IPS-18c (cell line): ENCODE results near the gene KRTAP10-9.
"Not testable (repeated sequence)": the region's sequence is repeated elsewhere in the genome, so short reads cannot be mapped to it uniquely, and the experiment has no call there.

Experiments used
- H3K4me3 ChIP-seq: 2 replicates; pipeline ENCODE4 v1.7.0; 2013; ENCODE audit warnings: low read depth, mild to moderate bottlenecking, low read length, moderate library complexity; ENCODE audit not compliant: insufficient read depth
- H3K9me3 ChIP-seq: one replicate; pipeline ENCODE4 v1.6.1; 2013; ENCODE audit warnings: mild to moderate bottlenecking, low read length, moderate library complexity; ENCODE audit not compliant: control insufficient read depth, insufficient read depth

The KRTAP10-9 gene

GRCh38 chr21:44609193-44609592 is 17.7 kb upstream of the KRTAP10-9 start:
- Histone ChIP-seq H3K4me3 (no peak overlapping the region), H3K9me3 (peaks cover 6% of the 10 kb centered on the region)

GRCh38 chr21:44610157-44610843 is 16.6 kb upstream of the KRTAP10-9 start:
- not testable (repeated sequence) for H3K4me3 ChIP-seq, H3K9me3 ChIP-seq

GRCh38 chr21:44611551-44611950 is 15.3 kb upstream of the KRTAP10-9 start:
- Histone ChIP-seq H3K9me3 (peaks cover 6% of the 10 kb centered on the region), H3K4me3 (no peak overlapping the region)

- no peak within 1 kb of the TSS for H3K4me3 ChIP-seq
- H3K9me3 ChIP-seq, result peaks cover 6% of the 10 kb centered on the region
Observed at GRCh38 chr21:44612029-44612486, 14.8 kb upstream of the KRTAP10-9 start, which contains the start of gene KRTAP10-8. Gene KRTAP10-8, plus strand, starts transcription at chr21:44612079. Its CDS starts 22 bp downstream, at chr21:44612101.

- peaks cover 6% of the 10 kb centered on the region for H3K9me3 ChIP-seq
Observed at GRCh38 chr21:44612669-44613229, 14.1 kb upstream of the KRTAP10-9 start.

GRCh38 chr21:44613386-44614155 is 13.3 kb upstream of the KRTAP10-9 start:
- H3K9me3 ChIP-seq, result peaks cover 6% of the 10 kb centered on the region
- no peak overlapping the region for H3K4me3 ChIP-seq

More at GRCh38 chr21:44612669-44613229, 14.1 kb upstream of the KRTAP10-9 start:
- H3K4me3 ChIP-seq, result no peak overlapping the region

- H3K9me3 ChIP-seq, result peaks cover 6% of the 10 kb centered on the region
- H3K4me3 ChIP-seq, result no peak overlapping the region
Observed at GRCh38 chr21:44614161-44614631, 12.7 kb upstream of the KRTAP10-9 start.

- peaks cover 6% of the 10 kb centered on the region for H3K9me3 ChIP-seq
Observed at GRCh38 chr21:44614961-44615391, 11.9 kb upstream of the KRTAP10-9 start.

GRCh38 chr21:44615466-44615865 is 11.4 kb upstream of the KRTAP10-9 start:
- no peak overlapping the region for H3K4me3 ChIP-seq
- peaks cover 5% of the 10 kb centered on the region for H3K9me3 ChIP-seq

More at GRCh38 chr21:44614961-44615391, 11.9 kb upstream of the KRTAP10-9 start:
- H3K4me3 ChIP-seq, result no peak overlapping the region

- H3K4me3 ChIP-seq, result no peak overlapping the region
- no peaks in the 10 kb centered on the region for H3K9me3 ChIP-seq
Observed at GRCh38 chr21:44615911-44616590, 10.8 kb upstream of the KRTAP10-9 start.

- Histone ChIP-seq H3K4me3 (no peak overlapping the region), H3K9me3 (no peaks in the 10 kb centered on the region)
Observed at GRCh38 chr21:44616591-44616926, 10.3 kb upstream of the KRTAP10-9 start.

GRCh38 chr21:44617071-44617501 is 9.8 kb upstream of the KRTAP10-9 start:
- peaks cover 3% of the 10 kb centered on the region for H3K9me3 ChIP-seq
- H3K4me3 ChIP-seq, result no peak overlapping the region

GRCh38 chr21:44618504-44618903 is 8.4 kb upstream of the KRTAP10-9 start:
- Histone ChIP-seq H3K4me3 (no peak overlapping the region), H3K9me3 (peaks cover 7% of the 10 kb centered on the region)

- no peak overlapping the region for H3K4me3 ChIP-seq
- peaks cover 7% of the 10 kb centered on the region for H3K9me3 ChIP-seq
Observed at GRCh38 chr21:44618909-44619308, 8.0 kb upstream of the KRTAP10-9 start.

- peaks cover 7% of the 10 kb centered on the region for H3K9me3 ChIP-seq
Observed at GRCh38 chr21:44619886-44620285, 7.0 kb upstream of the KRTAP10-9 start.

GRCh38 chr21:44623575-44623974 is 3.3 kb upstream of the KRTAP10-9 start:
- no peak overlapping the region for H3K4me3 ChIP-seq
- peaks cover 7% of the 10 kb centered on the region for H3K9me3 ChIP-seq

More at GRCh38 chr21:44619886-44620285, 7.0 kb upstream of the KRTAP10-9 start:
- H3K4me3 ChIP-seq, result no peak overlapping the region

GRCh38 chr21:44625756-44626155 is 1.1 kb upstream of the KRTAP10-9 start:
- H3K9me3 ChIP-seq, result peaks cover 9% of the 10 kb centered on the region

More at GRCh38 chr21:44625756-44626155, 1.1 kb upstream of the KRTAP10-9 start:
- H3K4me3 ChIP-seq, result no peak overlapping the region
